Endothelial cell of umbilical vein (primary cell): ENCODE results near the gene DCLRE1B. TPM values are rescaled to one million over a fixed set of nuclear protein-coding genes. Genes with fewer than 3 reads are reported as not detected.

Source experiments
- BruUV-seq: library from RNA; stranded (reverse); fragments of 400-500 nt; replicated peaks from 2 replicates; lab custom pipeline; 2021; lab: Mats Ljungman, UMichigan
- CTCF ChIA-PET: fragments of 300-600, 350-600 bp; sonication (Branson Sonifier 250); formaldehyde crosslinking; loops from one replicate; lab custom pipeline; 2021; ENCODE audit warnings: antibody characterized with exemption, inconsistent platforms; lab: Charles Lee
- POLR2A ChIA-PET: fragments of 300-600, 350-600 bp; sonication (Branson Sonifier 250); formaldehyde crosslinking; loops from one replicate; lab custom pipeline; 2021; ENCODE audit warnings: antibody characterized with exemption, inconsistent platforms; lab: Charles Lee
- DNase-seq: peaks from one replicate; pipeline ENCODE4 v3.0.0-alpha.2; 2011; ENCODE audit warnings: low read depth, low spot score
- FAIRE-seq: peaks from 2 replicates; lab custom pipeline; 2011; peaks lifted over from hg19 to GRCh38; lab: Jason Lieb, UNC
- H2AFZ ChIP-seq: 2 replicates; pipeline ENCODE4 v1.6.0; 2012; ENCODE audit warnings: low read depth, low read length, control low read depth, inconsistent platforms
- H3K27ac ChIP-seq: 2 replicates; pipeline ENCODE4 v1.5.1; 2011; ENCODE audit warnings: low read depth, mild to moderate bottlenecking, control low read depth, low read length, moderate library complexity; ENCODE audit not compliant: insufficient read depth
- H3K27me3 ChIP-seq, 2 experiments: 2 replicates each; pipeline versions ENCODE4 v1.6.0 to v1.6.1; 2011; ENCODE audit warnings: low read length in 2 of 2, mixed read lengths in 1 of 2; ENCODE audit not compliant: control insufficient read depth in 2 of 2, insufficient read depth in 2 of 2
- H3K36me3 ChIP-seq, 2 experiments: 2 replicates in 1 of 2; 3 replicates in 1 of 2; pipeline ENCODE4 v1.5.1; 2011; ENCODE audit warnings: low read length in 2 of 2, mild to moderate bottlenecking in 1 of 2, moderate library complexity in 1 of 2; ENCODE audit not compliant: control insufficient read depth in 2 of 2, insufficient read depth in 2 of 2; ENCODE audit errors: extremely low read depth in 1 of 2
- H3K4me1 ChIP-seq: 3 replicates; pipeline ENCODE4 v1.5.1; 2011; ENCODE audit warnings: mild to moderate bottlenecking, low read length; ENCODE audit not compliant: control insufficient read depth, insufficient read depth; ENCODE audit errors: extremely low read depth
- H3K4me2 ChIP-seq: 2 replicates; pipeline ENCODE4 v1.6.1; 2011; ENCODE audit warnings: low read length, control low read depth, mixed read lengths; ENCODE audit not compliant: insufficient read depth
- H3K4me3 ChIP-seq, 3 experiments: fragments of 200-600 bp in 1 of 3; sonication (generic), shearing (Covaris generic) in 1 of 3; replicated peaks in 1 of 3; 2 replicates each; pipeline ENCODE4 v1.5.1; 2011 to 2016; ENCODE audit warnings: control low read depth in 3 of 3, low read length in 3 of 3, mild to moderate bottlenecking in 2 of 3, inconsistent platforms in 1 of 3, low read depth in 1 of 3, moderate library complexity in 1 of 3; ENCODE audit not compliant: insufficient read depth in 1 of 3
- H3K79me2 ChIP-seq: 2 replicates; pipeline ENCODE4 v1.6.0; 2012; ENCODE audit warnings: low read length, inconsistent platforms; ENCODE audit not compliant: control insufficient read depth, insufficient read depth
- H3K9ac ChIP-seq: replicated peaks from 2 replicates; pipeline ENCODE3; 2011; ENCODE audit warnings: low read length, control low read depth; ENCODE audit not compliant: insufficient read depth; ENCODE audit errors: extremely low read depth
- H3K9me1 ChIP-seq: replicated peaks from 3 replicates; pipeline ENCODE4 v1.6.0; 2011; ENCODE audit warnings: mild to moderate bottlenecking, low read length; ENCODE audit not compliant: control insufficient read depth, insufficient read depth; ENCODE audit errors: extremely low read depth
- H3K9me3 ChIP-seq: replicated peaks from 2 replicates; pipeline ENCODE4 v1.5.1; 2012; ENCODE audit warnings: low read length, inconsistent platforms; ENCODE audit not compliant: control insufficient read depth, insufficient read depth
- H4K20me1 ChIP-seq: replicated peaks from 2 replicates; pipeline ENCODE3; 2011; ENCODE audit warnings: mild to moderate bottlenecking, low read length; ENCODE audit not compliant: control insufficient read depth, insufficient read depth; ENCODE audit errors: extremely low read depth
- EZH2 ChIP-seq: IDR thresholded peaks from 2 replicates; pipeline ENCODE4 v1.6.1; 2012; ENCODE audit warnings: borderline replicate concordance, low read depth, mild to moderate bottlenecking, moderate library complexity, low read length, inconsistent platforms; ENCODE audit not compliant: severe bottlenecking
- FOS ChIP-seq: IDR thresholded peaks from 2 replicates; pipeline ENCODE4 v1.6.1; 2011; ENCODE audit warnings: mild to moderate bottlenecking, low read length, moderate library complexity, borderline replicate concordance; ENCODE audit not compliant: insufficient read depth
- GATA2 ChIP-seq: IDR thresholded peaks from 2 replicates; pipeline ENCODE4 v1.7.0; 2011; ENCODE audit warnings: low read depth, mild to moderate bottlenecking, moderate library complexity, mixed read lengths, low read length; ENCODE audit not compliant: insufficient read length, insufficient read depth
- JUN ChIP-seq: IDR thresholded peaks from 2 replicates; pipeline ENCODE4 v1.6.1; 2011; ENCODE audit warnings: borderline replicate concordance, low read depth; ENCODE audit not compliant: insufficient read length, insufficient read depth
- MYC ChIP-seq: IDR thresholded peaks from one replicate; pipeline ENCODE4 v1.6.1; 2011; ENCODE audit warnings: mild to moderate bottlenecking, low read depth, low read length
- POLR2A ChIP-seq: IDR thresholded peaks from 2 replicates; pipeline ENCODE4 v1.6.1; 2012; ENCODE audit warnings: low read depth, mild to moderate bottlenecking, control low read depth, low read length
- POLR2AphosphoS5 ChIP-seq: IDR thresholded peaks from 2 replicates; pipeline ENCODE4 v1.6.1; 2012; ENCODE audit warnings: low read depth, mild to moderate bottlenecking, control low read depth, low read length, moderate library complexity; ENCODE audit not compliant: insufficient read depth
- dilution Hi-C: fragments of 300-500 bp; cut with MboI; formaldehyde crosslinking; loops from one replicate; pipeline ENCODE4 v1.15.0; 2019; ENCODE audit warnings: low sequenced_read_pairs; ENCODE audit not compliant: extremely low pct_ligation_motif_present
- intact Hi-C: fragments of 100-400 bp; cut with micrococcal nuclease; formaldehyde crosslinking; loops from one replicate; pipeline ENCODE4 v1.10.0; 2022
- polyA plus RNA-seq, 4 experiments: library from polyadenylated mRNA; depleted of rRNA in 3 of 4; stranded (reverse) in 3 of 4; unstranded in 1 of 4; fragments of >200 nt; gene quantifications; 2 replicates each; pipeline versions ENCODE4 v1.2.1 to v1.2.3, GENCODE V29; 2011 to 2012; ENCODE audit warnings: missing spikeins in 1 of 4
- total RNA-seq: library from RNA; stranded (reverse); gene quantifications from 2 replicates; pipeline ENCODE4 v1.2.3, GENCODE V29; 2021
- TF ChIP-seq, protein P1 (sequence below): IDR thresholded peaks from 2 replicates; pipeline ENCODE4 v1.6.1; 2011; ENCODE audit not compliant: insufficient read depth, insufficient read length

Gene DCLRE1B
- total and polyA plus RNA-seq, 2 donors (not counting 3 experiments of a cell fraction or from before 2014, with no cell fraction given), result 5.6 to 10.7 TPM

DNA sequence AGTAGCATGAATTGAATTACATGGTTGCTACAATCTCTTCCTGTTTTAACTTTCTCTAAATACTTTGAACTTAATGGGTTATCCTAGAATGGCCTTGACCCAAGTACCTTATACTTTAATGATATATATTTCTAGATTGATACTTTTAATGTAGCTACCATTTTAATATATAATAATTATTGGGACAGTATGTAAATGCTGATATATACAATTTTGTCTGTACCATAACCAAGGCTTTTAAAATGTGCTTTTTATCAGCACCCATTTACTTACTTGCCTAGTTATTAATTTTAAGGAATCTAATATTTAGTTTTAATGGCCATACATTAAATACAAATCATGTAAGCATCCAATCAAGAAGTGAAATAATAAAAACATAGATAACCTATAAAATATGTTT, 37.4 kb downstream of the DCLRE1B start:
- Histone ChIP-seq H3K36me3 (peaks cover 3 to 10% of the 10 kb centered on the region in 2 experiments), H2AFZ (no peak overlapping the region), H4K20me1 (no peaks in the 10 kb centered on the region), H3K79me2 (peaks cover 88% of the 10 kb centered on the region), H3K9me1 (no peaks in the 10 kb centered on the region), H3K27ac (no peak overlapping the region), H3K4me1 (peaks cover 20% of the 10 kb centered on the region), H3K4me2 (no peak overlapping the region), H3K27me3 (no peaks in the 10 kb centered on the region), H3K4me3 (no peak overlapping the region), H3K9ac (no peak overlapping the region), H3K9me3 (no peaks in the 10 kb centered on the region)
- FAIRE-seq, result no peak
- POLR2A ChIA-PET, result no interaction called here
- CTCF ChIA-PET, result no interaction called here
- TF ChIP-seq POLR2A (no peak), GATA2 (no peak), EZH2 (no peak), JUN (no peak), FOS (no peak), MYC (no peak), POLR2AphosphoS5 (no peak)
- TF ChIP-seq, protein P1, sequence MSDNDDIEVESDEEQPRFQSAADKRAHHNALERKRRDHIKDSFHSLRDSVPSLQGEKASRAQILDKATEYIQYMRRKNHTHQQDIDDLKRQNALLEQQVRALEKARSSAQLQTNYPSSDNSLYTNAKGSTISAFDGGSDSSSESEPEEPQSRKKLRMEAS, result no peak
- intact Hi-C loops (no loop called here), dilution Hi-C loops (no loop called here)
- DNase-seq, result no peak
- BruUV-seq, result no TSS peak
